ENCODE results near the gene SH3RF3. TPM values are rescaled to one million over a fixed set of nuclear protein-coding genes. Genes with fewer than 3 reads are reported as not detected.

SH3RF3 gene
- total RNA-seq, 1 experiment from 2014 or later = 1.0 TPM

DNA sequence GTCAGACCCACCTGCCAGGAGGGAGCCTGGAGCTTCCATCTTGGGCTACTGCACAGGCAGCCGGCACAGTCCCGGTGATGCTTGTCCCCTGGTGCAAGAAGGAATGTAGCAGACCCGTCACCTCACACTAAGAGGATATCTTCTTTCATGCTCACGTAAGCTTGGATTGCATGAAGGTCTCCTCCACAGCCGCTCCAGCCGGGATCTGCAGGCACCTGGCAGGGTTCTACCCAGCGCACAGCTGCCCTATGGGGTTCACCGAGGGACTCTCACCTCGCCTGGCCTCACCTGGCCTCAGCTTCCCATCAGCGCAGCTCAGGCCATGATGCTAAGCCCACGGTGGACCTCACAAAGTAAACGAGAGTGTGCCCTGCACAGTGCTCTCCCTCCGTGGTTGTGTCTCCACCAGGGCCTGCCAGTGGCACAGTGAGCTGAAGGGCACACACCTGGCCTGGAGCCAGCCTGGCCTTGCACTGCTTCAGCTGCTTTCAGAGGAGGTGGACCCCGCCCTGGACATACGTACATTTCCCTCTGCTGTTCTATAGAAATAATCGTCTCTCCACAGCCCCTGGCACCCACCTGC is 245.6 kb downstream of the SH3RF3 start (continued):
- TF ChIP-seq CTCF (IDR thresholded peaks at IDR 0.05) = no peak
- no peak for TF ChIP-seq STAT6 (CRISPR knock-in tag; conservative IDR thresholded peaks at IDR 0.05; ENCODE audit: low read depth)
- TF ChIP-seq FOXK1 (CRISPR knock-in tag; IDR thresholded peaks at IDR 0.05) = no peak
- no peak for TF ChIP-seq IRF1 (CRISPR knock-in tag; IDR thresholded peaks at IDR 0.05)

DNA sequence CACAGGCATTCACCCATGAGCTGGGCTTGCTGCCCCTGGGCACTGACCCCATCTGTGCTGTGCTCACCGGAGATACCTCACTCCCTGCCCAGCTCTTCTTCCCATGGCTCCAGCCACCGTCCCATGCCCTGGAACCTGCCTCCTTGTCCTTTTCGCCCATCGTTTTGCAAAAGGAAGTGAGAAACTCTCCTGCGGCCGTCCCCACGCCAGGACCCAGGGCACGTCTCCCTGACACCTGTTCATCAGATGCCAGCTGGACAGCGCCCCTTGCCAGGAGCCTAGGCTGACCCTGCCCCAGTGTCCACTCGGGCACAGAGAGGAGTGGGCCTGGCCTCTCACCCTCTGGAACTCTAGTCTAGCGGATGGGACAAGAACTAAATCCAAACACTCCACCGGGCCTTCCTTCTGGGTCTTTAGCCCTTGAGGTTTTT is 246.1 kb downstream of the SH3RF3 start:
- CTCF ChIA-PET = interaction anchor here (1.0 kb wide), 1 partner anchor 114 kb away, joined by 3 read pairs; no protein-coding TSS in a partner anchor
- no peak overlapping the region for H3K27ac Mint-ChIP-seq

More for the DNA sequence above, 246.1 kb downstream of the SH3RF3 start:
- ATAC-seq (no peak), DNase-seq (ENCODE audit: low spot score) (no peak)
- TF ChIP-seq NR1H2 (CRISPR knock-in tag; IDR thresholded peaks at IDR 0.05) (no peak), FOXK1 (CRISPR knock-in tag; IDR thresholded peaks at IDR 0.05) (no peak), ESRRA (CRISPR knock-in tag; IDR thresholded peaks at IDR 0.05; ENCODE audit: borderline replicate concordance) (no peak), MXD4 (CRISPR knock-in tag; IDR thresholded peaks at IDR 0.05; ENCODE audit: borderline replicate concordance) (no peak), PRDM15 (CRISPR knock-in tag; IDR thresholded peaks at IDR 0.05) (no peak), FOXP1 (CRISPR knock-in tag; IDR thresholded peaks at IDR 0.05; ENCODE audit: borderline replicate concordance) (no peak), CBFB (CRISPR knock-in tag; IDR thresholded peaks at IDR 0.05; ENCODE audit: low read depth) (no peak)
- TF ChIP-seq, protein P1, sequence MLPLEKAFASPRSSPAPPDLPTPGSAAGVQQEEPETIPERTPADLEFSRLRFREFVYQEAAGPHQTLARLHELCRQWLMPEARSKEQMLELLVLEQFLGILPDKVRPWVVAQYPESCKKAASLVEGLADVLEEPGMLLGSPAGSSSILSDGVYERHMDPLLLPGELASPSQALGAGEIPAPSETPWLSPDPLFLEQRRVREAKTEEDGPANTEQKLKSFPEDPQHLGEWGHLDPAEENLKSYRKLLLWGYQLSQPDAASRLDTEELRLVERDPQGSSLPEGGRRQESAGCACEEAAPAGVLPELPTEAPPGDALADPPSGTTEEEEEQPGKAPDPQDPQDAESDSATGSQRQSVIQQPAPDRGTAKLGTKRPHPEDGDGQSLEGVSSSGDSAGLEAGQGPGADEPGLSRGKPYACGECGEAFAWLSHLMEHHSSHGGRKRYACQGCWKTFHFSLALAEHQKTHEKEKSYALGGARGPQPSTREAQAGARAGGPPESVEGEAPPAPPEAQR (CRISPR knock-in tag; IDR thresholded peaks at IDR 0.05) = no peak
- H3K4me3 Mint-ChIP-seq = no peak overlapping the region
- H3K4me1 Mint-ChIP-seq = no peaks in the 10 kb centered on the region
- H3K9me3 Mint-ChIP-seq = no peaks in the 10 kb centered on the region
- no peaks in the 10 kb centered on the region for H3K27me3 Mint-ChIP-seq (ENCODE audit: low read depth)
- no peaks in the 10 kb centered on the region for H3K36me3 Mint-ChIP-seq
- POLR2A ChIA-PET = no interaction called here

All from WTC11 (cell line).